Activated CD4-positive, alpha-beta T cell treated with anti-CD3 and anti-CD28 coated beads, Interleukin-2, amount 10 ng/mL, durations not matched to agents 7 days and 5 days (primary cell): Measurements from ENCODE around the gene CES3. TPM values are rescaled to one million over a fixed set of nuclear protein-coding genes. Genes with fewer than 3 reads are reported as not detected.
A peak's percentile ranks its signal among the peaks of the same experiment; 100 is the strongest.

Source experiments
- CTCF ChIA-PET: fragments of 350-600 bp; sonication (Branson Sonifier 250); formaldehyde crosslinking; loops from one replicate; lab custom pipeline; 2021; ENCODE audit warnings: antibody characterized with exemption; lab: Charles Lee
- POLR2A ChIA-PET: fragments of 350-600 bp; sonication (Branson Sonifier 250); formaldehyde crosslinking; loops from one replicate; lab custom pipeline; 2021; ENCODE audit warnings: antibody characterized with exemption; lab: Charles Lee
- DNase-seq: peaks from one replicate; pipeline ENCODE4 v3.0.0-alpha.2; 2020
- H3K27ac Mint-ChIP-seq: one replicate; pipeline ENCODE4 v1.8.0; 2021; ENCODE audit warnings: mild to moderate bottlenecking, moderate library complexity, mixed read lengths
- H3K27me3 Mint-ChIP-seq: one replicate; pipeline ENCODE4 v1.8.0; 2021; ENCODE audit warnings: mixed read lengths
- H3K36me3 Mint-ChIP-seq: one replicate; pipeline ENCODE4 v1.8.0; 2021; ENCODE audit warnings: low read depth, mixed read lengths
- H3K4me1 Mint-ChIP-seq: one replicate; pipeline ENCODE4 v1.8.0; 2021; ENCODE audit warnings: mixed read lengths
- H3K4me3 Mint-ChIP-seq: one replicate; pipeline ENCODE4 v1.8.0; 2021; ENCODE audit warnings: mild to moderate bottlenecking, moderate library complexity, mixed read lengths
- H3K9me3 Mint-ChIP-seq: one replicate; pipeline ENCODE4 v1.8.0; 2021; ENCODE audit warnings: mixed read lengths
- total RNA-seq, 2 experiments: library from RNA; stranded (reverse); gene quantifications; one replicate each; pipeline ENCODE4 v1.2.3, GENCODE V29; 2021

CES3 gene
- total RNA-seq, 2 experiments from 2014 or later: 5.9 to 6.4 TPM

- no peaks in the 10 kb centered on the region for H3K9me3 Mint-ChIP-seq
Observed at GRCh38 chr16:67016681-67017420, 55.8 kb downstream of the CES3 start.

GRCh38 chr16:67017421-67017750, 56.3 kb downstream of the CES3 start:
- Mint-ChIP-seq H3K27me3 (no peaks in the 10 kb centered on the region), H3K27ac (no peak overlapping the region), H3K9me3 (no peaks in the 10 kb centered on the region), H3K36me3 (no peaks in the 10 kb centered on the region), H3K4me1 (peaks cover 38% of the 10 kb centered on the region), H3K4me3 (no peak overlapping the region)
- no peak for DNase-seq
- ChIA-PET POLR2A (interaction anchor here (0.6 to 1.2 kb wide), 3 partner anchors 11 to 136 kb away, joined by 3 to 4 read pairs (median 3); partner anchors contain the start of gene B3GNT9), CTCF (interaction anchor here (0.8 to 11.2 kb wide), 47 partner anchors 10 to 210 kb away, joined by 3 to 129 read pairs (median 6); partner anchors contain the start of genes B3GNT9, CBFB, CES4A and CIAO2B)

More at GRCh38 chr16:67016681-67017420, 55.8 kb downstream of the CES3 start:
- no peak for DNase-seq
- CTCF ChIA-PET: interaction anchor here (0.8 to 11.2 kb wide), 21 partner anchors 9 to 188 kb away, joined by 3 to 129 read pairs (median 6); partner anchors contain the start of genes B3GNT9, CBFB, E2F4 and FBXL8
- Mint-ChIP-seq H3K27me3 (no peaks in the 10 kb centered on the region), H3K36me3 (no peaks in the 10 kb centered on the region), H3K4me1 (peaks cover 41% of the 10 kb centered on the region), H3K4me3 (no peak overlapping the region), H3K27ac (peak overlapping the region; percentile 65)
- POLR2A ChIA-PET: interaction anchor here (0.6 kb wide), 1 partner anchor 134 kb away, joined by 3 read pairs; the partner anchor contains the start of gene B3GNT9

- no peaks in the 10 kb centered on the region for H3K36me3 Mint-ChIP-seq
- peaks cover 42% of the 10 kb centered on the region for H3K4me1 Mint-ChIP-seq
- no peak overlapping the region for H3K4me3 Mint-ChIP-seq
- no peaks in the 10 kb centered on the region for H3K9me3 Mint-ChIP-seq
- H3K27ac Mint-ChIP-seq: peak overlapping the region; percentile 46
- H3K27me3 Mint-ChIP-seq: no peaks in the 10 kb centered on the region
- DNase-seq: peak; percentile 94
- ChIA-PET POLR2A (interaction anchor here (1.0 to 1.2 kb wide), 2 partner anchors 10 to 135 kb away, joined by 3 to 4 read pairs; no protein-coding TSS in a partner anchor), CTCF (interaction anchor here (0.6 to 11.2 kb wide), 60 partner anchors 10 to 231 kb away, joined by 3 to 129 read pairs (median 5); partner anchors contain the start of genes B3GNT9, CBFB, CES3 and CES4A)
Observed at GRCh38 chr16:67017810-67018488, 56.9 kb downstream of the CES3 start.

GRCh38 chr16:67019171-67019570, 58.1 kb downstream of the CES3 start:
- H3K36me3 Mint-ChIP-seq: no peaks in the 10 kb centered on the region
- H3K27me3 Mint-ChIP-seq: no peaks in the 10 kb centered on the region
- POLR2A ChIA-PET: no interaction called here
- no peaks in the 10 kb centered on the region for H3K9me3 Mint-ChIP-seq
- H3K4me1 Mint-ChIP-seq: peaks cover 40% of the 10 kb centered on the region
- no peak for DNase-seq
- CTCF ChIA-PET: interaction anchor here (0.7 to 11.2 kb wide), 17 partner anchors 9 to 433 kb away, joined by 3 to 129 read pairs (median 6); partner anchors contain the start of genes B3GNT9, CBFB, FBXL8 and TRADD
- H3K27ac Mint-ChIP-seq: no peak overlapping the region
- no peak overlapping the region for H3K4me3 Mint-ChIP-seq

- H3K27me3 Mint-ChIP-seq: no peaks in the 10 kb centered on the region
- DNase-seq: no peak
- no peaks in the 10 kb centered on the region for H3K36me3 Mint-ChIP-seq
- peaks cover 34% of the 10 kb centered on the region for H3K4me1 Mint-ChIP-seq
- no peak overlapping the region for H3K4me3 Mint-ChIP-seq
- ChIA-PET POLR2A (no interaction called here), CTCF (interaction anchor here (0.6 to 11.2 kb wide), 5 partner anchors 10 to 188 kb away, joined by 3 to 129 read pairs (median 4); partner anchors contain the start of genes B3GNT9 and CES3)
- no peak overlapping the region for H3K27ac Mint-ChIP-seq
- H3K9me3 Mint-ChIP-seq: no peaks in the 10 kb centered on the region
Observed at GRCh38 chr16:67021321-67021720, 60.3 kb downstream of the CES3 start.

GRCh38 chr16:67022531-67023214, 61.6 kb downstream of the CES3 start:
- Mint-ChIP-seq H3K36me3 (no peaks in the 10 kb centered on the region), H3K27me3 (no peaks in the 10 kb centered on the region), H3K9me3 (no peaks in the 10 kb centered on the region), H3K4me3 (no peak overlapping the region), H3K27ac (no peak overlapping the region), H3K4me1 (peaks cover 35% of the 10 kb centered on the region)
- ChIA-PET CTCF (interaction anchor here (0.6 to 1.9 kb wide), 12 partner anchors 9 to 140 kb away, joined by 3 to 8 read pairs (median 4); no protein-coding TSS in a partner anchor), POLR2A (interaction anchor here (0.6 to 1.4 kb wide), 2 partner anchors 9 to 10 kb away, joined by 3 read pairs; no protein-coding TSS in a partner anchor)
- DNase-seq: no peak

- ChIA-PET CTCF (interaction anchor here (1.0 to 1.6 kb wide), 2 partner anchors 11 to 132 kb away, joined by 3 to 4 read pairs; no protein-coding TSS in a partner anchor), POLR2A (no interaction called here)
- Mint-ChIP-seq H3K4me3 (no peak overlapping the region), H3K9me3 (no peaks in the 10 kb centered on the region), H3K27me3 (no peaks in the 10 kb centered on the region), H3K27ac (no peak overlapping the region), H3K36me3 (no peaks in the 10 kb centered on the region), H3K4me1 (peaks cover 35% of the 10 kb centered on the region)
- no peak for DNase-seq
Observed at GRCh38 chr16:67023689-67024088, 62.6 kb downstream of the CES3 start.

Other genes starting within 250 kb of the CES3 start
- 10 to 100 TPM; 53.9 to 65.9 TPM for gene DYNC1LI2, start 209.7 kb upstream of the CES3 start, total RNA-seq
- gene TERB1, start 159.7 kb upstream of the CES3 start, total RNA-seq: under 1 TPM; 0.15 to 0.27 TPM
- gene NAE1, start 130.3 kb upstream of the CES3 start, total RNA-seq: 10 to 100 TPM; 62.5 to 72.6 TPM
- gene CA7, start 116.9 kb upstream of the CES3 start, total RNA-seq: not detected
- gene PDP2, start 80.8 kb upstream of the CES3 start, total RNA-seq: 10 to 100 TPM; 20.8 to 21.4 TPM
- not detected for gene CDH16, start 42.4 kb upstream of the CES3 start, total RNA-seq
- under 1 TPM; 0.20 to 0.23 TPM for gene RRAD, start 35.7 kb upstream of the CES3 start, total RNA-seq
- 100 to 1,000 TPM in 1 of 2 experiments, 10 to 100 TPM in 1; 95.2 to 112 TPM for gene CIAO2B, start 26.9 kb upstream of the CES3 start, total RNA-seq
- 10 to 100 TPM; 31.5 to 34.9 TPM for gene CES2, start 25.8 kb upstream of the CES3 start, total RNA-seq
- 10 to 100 TPM; 28.9 to 30.5 TPM for gene CES4A, start 27.3 kb downstream of the CES3 start, total RNA-seq
- 100 to 1,000 TPM; 218 to 222 TPM for gene CBFB, start 67.9 kb downstream of the CES3 start, total RNA-seq
- 10 to 100 TPM; 15.2 to 19.0 TPM for gene PHAF1, start 148.7 kb downstream of the CES3 start, total RNA-seq
- 1 to 10 TPM; 7.1 to 7.2 TPM for gene B3GNT9, start 189.7 kb downstream of the CES3 start, total RNA-seq
- gene TRADD, start 198.6 kb downstream of the CES3 start, total RNA-seq: 10 to 100 TPM; 47.2 to 57.5 TPM
- 10 to 100 TPM; 35.7 to 46.6 TPM for gene FBXL8, start 198.7 kb downstream of the CES3 start, total RNA-seq
- gene HSF4, start 203.5 kb downstream of the CES3 start, total RNA-seq: 10 to 100 TPM; 49.6 to 58.1 TPM
- 10 to 100 TPM in 1 of 2 experiments, 1 to 10 TPM in 1; 8.9 to 13.3 TPM for gene NOL3, start 209.3 kb downstream of the CES3 start, total RNA-seq
- gene MATCAP1, start 222.7 kb downstream of the CES3 start, total RNA-seq: 10 to 100 TPM; 47.5 to 51.4 TPM
- gene EXOC3L1, start 228.9 kb downstream of the CES3 start, total RNA-seq: not detected
- 100 to 1,000 TPM; 114 to 120 TPM for gene E2F4, start 230.9 kb downstream of the CES3 start, total RNA-seq
- 1 to 10 TPM; 6.2 to 6.3 TPM for gene ELMO3, start 237.9 kb downstream of the CES3 start, total RNA-seq